Immature natural killer cell (primary cell): ENCODE results near the gene VAMP3. TPM values are rescaled to one million over a fixed set of nuclear protein-coding genes. Genes with fewer than 3 reads are reported as not detected.

Experiments used
- DNase-seq, 3 donors: peaks; one replicate each; pipeline ENCODE4 v3.0.0; 2022; ENCODE audit warnings: mixed read lengths in 1 of 3
- H3K27ac Mint-ChIP-seq, 6 donors: one replicate each; pipeline ENCODE4 v1.8.0; 2020; ENCODE audit warnings: mixed read lengths in 6 of 6, mild to moderate bottlenecking in 5 of 6, inconsistent platforms in 4 of 6, moderate library complexity in 3 of 6
- H3K27me3 Mint-ChIP-seq, 3 donors: one replicate each; pipeline ENCODE4 v1.8.0; 2020 to 2021; ENCODE audit warnings: low read depth in 3 of 3, mild to moderate bottlenecking in 3 of 3, mixed read lengths in 3 of 3, moderate library complexity in 3 of 3, inconsistent platforms in 1 of 3
- H3K36me3 Mint-ChIP-seq, 3 donors: one replicate each; pipeline ENCODE4 v1.8.0; 2020; ENCODE audit warnings: mixed read lengths in 3 of 3, inconsistent platforms in 2 of 3, mild to moderate bottlenecking in 2 of 3
- H3K4me1 Mint-ChIP-seq, 2 donors: one replicate each; pipeline ENCODE4 v1.8.0; 2020; ENCODE audit warnings: inconsistent platforms in 2 of 2, mild to moderate bottlenecking in 2 of 2, mixed read lengths in 2 of 2, moderate library complexity in 1 of 2
- H3K4me3 Mint-ChIP-seq, 5 donors: one replicate each; pipeline ENCODE4 v1.8.0; 2020; ENCODE audit warnings: mild to moderate bottlenecking in 5 of 5, mixed read lengths in 5 of 5, inconsistent platforms in 3 of 5, moderate library complexity in 3 of 5
- H3K9me3 Mint-ChIP-seq, 6 donors: one replicate each; pipeline ENCODE4 v1.8.0; 2020; ENCODE audit warnings: mild to moderate bottlenecking in 6 of 6, mixed read lengths in 6 of 6, inconsistent platforms in 4 of 6, moderate library complexity in 3 of 6
- polyA plus RNA-seq, 3 donors: library from polyadenylated mRNA; unstranded; fragments of 300-500 nt; fragmentation: Illumina TruSeq; gene quantifications; one replicate each; pipeline ENCODE4 v1.2.3, GENCODE V29; 2021

Gene VAMP3
- polyA plus RNA-seq, 3 donors from 2014 or later = 42.1 to 57.9 (median 51.5) TPM

GRCh38 chr1:7751174-7751573 lies 19.9 kb upstream of the VAMP3 start:
- no peak for DNase-seq
- H3K4me1 Mint-ChIP-seq = peaks cover 19 to 21% of the 10 kb centered on the region in 2 donors
- H3K36me3 Mint-ChIP-seq = no peaks in the 10 kb centered on the region
- peaks cover 0 to 23% (median 0%) of the 10 kb centered on the region in 3 donors for H3K27me3 Mint-ChIP-seq
- no peaks in the 10 kb centered on the region for H3K9me3 Mint-ChIP-seq
- H3K4me3 Mint-ChIP-seq = no peak overlapping the region
- no peak overlapping the region for H3K27ac Mint-ChIP-seq

- peaks cover 0 to 24% (median 0%) of the 10 kb centered on the region in 3 donors for H3K27me3 Mint-ChIP-seq
- peaks cover 19 to 21% of the 10 kb centered on the region in 2 donors for H3K4me1 Mint-ChIP-seq
- peak; percentile 32 to 46 (median 37) for DNase-seq
- peak overlapping the region; percentile 16 to 66 (median 32) for H3K4me3 Mint-ChIP-seq
- peak overlapping the region in 1 of 6 donors; percentile 17 for H3K27ac Mint-ChIP-seq
- H3K36me3 Mint-ChIP-seq = no peaks in the 10 kb centered on the region
- H3K9me3 Mint-ChIP-seq = no peaks in the 10 kb centered on the region
Measured at GRCh38 chr1:7752512-7753417, 18.3 kb upstream of the VAMP3 start.

DNA sequence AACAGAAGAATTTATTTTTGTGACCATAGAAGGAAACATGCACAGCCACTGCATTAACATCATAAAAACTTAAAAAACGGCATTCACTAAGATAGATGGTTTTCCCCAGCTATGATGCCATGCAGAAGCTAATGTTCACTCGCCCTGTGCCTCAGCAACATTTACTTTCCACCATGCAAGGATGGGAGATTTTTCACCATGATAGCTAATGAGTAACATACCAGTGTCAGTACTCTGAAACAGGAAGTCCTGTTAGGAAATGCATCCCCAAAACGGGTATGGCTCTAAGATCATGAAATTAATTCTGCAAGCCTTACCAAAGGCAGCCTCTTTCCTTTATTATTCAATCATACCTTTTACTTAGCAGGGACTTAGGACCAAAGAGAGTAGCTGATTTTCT lies 17.5 kb upstream of the VAMP3 start:
- Mint-ChIP-seq H3K27ac (peak overlapping the region in 2 of 6 donors; percentile 45 to 63), H3K4me1 (peaks cover 19 to 21% of the 10 kb centered on the region in 2 donors), H3K4me3 (peak overlapping the region in 1 of 5 donors; percentile 55), H3K36me3 (no peaks in the 10 kb centered on the region), H3K9me3 (no peaks in the 10 kb centered on the region), H3K27me3 (peaks cover 0 to 23% (median 0%) of the 10 kb centered on the region in 3 donors)
- DNase-seq = no peak

DNA sequence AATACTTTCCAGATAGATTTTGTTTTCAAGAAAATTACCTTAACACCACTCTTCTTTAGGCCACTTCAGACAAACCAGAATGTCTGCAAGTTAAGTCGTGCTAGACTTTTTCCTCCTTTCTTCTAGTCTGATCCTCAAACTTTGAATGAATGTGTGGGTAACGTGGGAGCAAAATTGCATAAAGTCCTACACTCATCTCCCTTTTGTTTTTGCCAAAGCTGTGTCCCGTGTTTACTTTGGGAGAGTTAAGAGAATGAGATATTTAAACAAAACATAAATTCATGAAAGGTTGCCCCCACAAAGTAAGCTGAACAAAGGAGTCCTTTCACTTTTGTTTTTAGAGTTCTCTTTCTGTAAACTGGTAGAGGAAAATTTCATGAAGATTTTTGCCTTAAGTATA lies 16.9 kb upstream of the VAMP3 start:
- H3K4me1 Mint-ChIP-seq = peaks cover 19 to 21% of the 10 kb centered on the region in 2 donors
- H3K27ac Mint-ChIP-seq = peak overlapping the region in 5 of 6 donors; percentile 4 to 76 (median 45)
- no peaks in the 10 kb centered on the region for H3K36me3 Mint-ChIP-seq
- peak overlapping the region in 4 of 5 donors; percentile 12 to 55 (median 49) for H3K4me3 Mint-ChIP-seq
- H3K9me3 Mint-ChIP-seq = no peaks in the 10 kb centered on the region
- no peak for DNase-seq
- H3K27me3 Mint-ChIP-seq = peaks cover 0 to 26% (median under 1%) of the 10 kb centered on the region in 3 donors

DNA sequence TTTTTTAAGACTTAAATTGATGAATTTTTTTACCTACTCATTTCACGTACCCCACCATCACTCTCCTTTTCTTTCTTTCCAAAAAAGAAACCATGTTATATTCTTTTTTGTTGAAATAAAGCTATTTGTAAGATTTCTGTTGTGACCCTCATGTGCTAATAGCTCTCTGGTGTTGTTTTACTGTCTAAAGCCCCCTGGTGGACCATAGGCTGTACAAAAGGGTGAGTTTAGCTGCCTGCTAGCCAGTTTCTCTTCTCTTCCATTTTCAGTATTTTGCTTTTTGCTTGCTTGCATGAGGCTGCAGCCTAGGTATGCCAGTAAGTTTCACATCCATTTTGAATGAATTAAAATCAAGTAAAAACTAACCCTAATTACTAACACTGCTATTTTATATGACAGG lies 15.6 kb upstream of the VAMP3 start:
- H3K9me3 Mint-ChIP-seq = no peaks in the 10 kb centered on the region
- no peaks in the 10 kb centered on the region for H3K36me3 Mint-ChIP-seq
- H3K4me3 Mint-ChIP-seq = no peak overlapping the region
- H3K4me1 Mint-ChIP-seq = peaks cover 19 to 21% of the 10 kb centered on the region in 2 donors
- H3K27ac Mint-ChIP-seq = no peak overlapping the region
- peaks cover 0 to 23% (median 2%) of the 10 kb centered on the region in 3 donors for H3K27me3 Mint-ChIP-seq
- no peak for DNase-seq

DNA sequence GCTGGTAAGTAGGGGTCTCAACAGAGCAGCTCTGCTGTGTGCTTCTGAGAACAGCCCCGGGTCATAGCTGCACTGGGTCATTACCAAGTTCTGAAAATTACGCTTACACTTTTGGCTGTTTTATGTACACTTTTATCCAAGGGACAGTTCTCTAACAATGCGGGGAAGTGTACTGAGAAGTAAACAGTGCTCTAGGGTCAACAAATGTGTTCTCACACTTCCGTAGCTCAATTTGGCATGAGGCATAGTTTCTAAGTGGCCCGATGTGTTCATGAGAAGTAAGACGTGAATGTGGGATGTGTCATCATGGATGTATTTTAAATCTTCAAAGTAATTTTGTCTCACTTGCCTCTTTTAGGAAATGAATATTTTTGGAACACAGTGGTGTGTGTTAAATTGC lies 10.9 kb upstream of the VAMP3 start:
- Mint-ChIP-seq H3K4me1 (no peaks in the 10 kb centered on the region), H3K27ac (no peak overlapping the region), H3K9me3 (no peaks in the 10 kb centered on the region), H3K4me3 (no peak overlapping the region), H3K27me3 (peaks cover 2 to 16% (median 6%) of the 10 kb centered on the region in 3 donors), H3K36me3 (no peaks in the 10 kb centered on the region)
- DNase-seq = no peak

GRCh38 chr1:7761103-7761502 lies 10.0 kb upstream of the VAMP3 start:
- Mint-ChIP-seq H3K4me1 (no peaks in the 10 kb centered on the region), H3K36me3 (no peaks in the 10 kb centered on the region), H3K4me3 (no peak overlapping the region), H3K27ac (no peak overlapping the region), H3K9me3 (no peaks in the 10 kb centered on the region), H3K27me3 (peaks cover 2 to 16% (median 6%) of the 10 kb centered on the region in 3 donors)
- DNase-seq = no peak

GRCh38 chr1:7767176-7767575 lies 3.9 kb upstream of the VAMP3 start:
- Mint-ChIP-seq H3K27ac (no peak overlapping the region), H3K4me1 (peaks cover 13 to 17% of the 10 kb centered on the region in 2 donors), H3K9me3 (no peaks in the 10 kb centered on the region), H3K36me3 (no peaks in the 10 kb centered on the region), H3K27me3 (peaks cover 0 to 7% (median 2%) of the 10 kb centered on the region in 3 donors), H3K4me3 (no peak overlapping the region)
- no peak for DNase-seq

DNA sequence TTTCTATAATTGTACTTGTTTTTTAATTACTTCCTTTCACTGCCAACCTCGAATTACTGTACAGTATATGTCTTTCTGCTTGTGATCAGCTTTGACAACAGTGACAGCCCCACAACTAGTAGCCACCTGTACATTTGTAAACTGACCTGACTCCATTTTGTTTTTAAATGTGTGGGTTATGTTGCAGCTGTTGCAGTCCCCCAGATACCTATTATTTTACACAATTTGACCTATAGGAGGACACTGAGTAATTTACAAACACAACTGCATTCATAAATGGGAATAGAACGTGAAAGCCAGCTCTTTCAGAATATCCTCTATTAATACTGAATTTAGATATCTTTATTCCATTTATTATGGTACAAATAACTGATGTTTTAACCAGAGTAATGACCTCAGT lies 2.5 kb upstream of the VAMP3 start:
- DNase-seq = no peak
- Mint-ChIP-seq H3K4me1 (peaks cover 27 to 30% of the 10 kb centered on the region in 2 donors), H3K4me3 (no peak overlapping the region), H3K27ac (no peak overlapping the region), H3K27me3 (peaks cover 0 to 2% (median under 1%) of the 10 kb centered on the region in 3 donors), H3K9me3 (no peaks in the 10 kb centered on the region), H3K36me3 (peaks cover 0 to 7% (median 4%) of the 10 kb centered on the region in 3 donors)

- H3K36me3 Mint-ChIP-seq = peaks cover 6 to 14% (median 9%) of the 10 kb centered on the region in 3 donors
- H3K4me3 Mint-ChIP-seq = peak overlapping the region; percentile 3 to 66 (median 42)
- no peak for DNase-seq
- peaks cover 0 to 2% (median 0%) of the 10 kb centered on the region in 3 donors for H3K27me3 Mint-ChIP-seq
- H3K27ac Mint-ChIP-seq = peak overlapping the region in 2 of 6 donors; percentile 36 to 84
- no peaks in the 10 kb centered on the region for H3K9me3 Mint-ChIP-seq
- peaks cover 36 to 39% of the 10 kb centered on the region in 2 donors for H3K4me1 Mint-ChIP-seq
Measured at GRCh38 chr1:7769673-7770412, 1.3 kb upstream of the VAMP3 start.

- Mint-ChIP-seq H3K4me3 (peak overlapping the region; percentile 84 to 89 (median 86)), H3K9me3 (no peaks in the 10 kb centered on the region), H3K36me3 (peaks cover 6 to 14% (median 14%) of the 10 kb centered on the region in 3 donors), H3K27ac (peak overlapping the region; percentile 53 to 89 (median 86)), H3K4me1 (peaks cover 36 to 46% of the 10 kb centered on the region in 2 donors), H3K27me3 (peaks cover 0 to 2% (median 0%) of the 10 kb centered on the region in 3 donors)
- DNase-seq = no peak
Measured at GRCh38 chr1:7770669-7770996, 463 bp upstream of the VAMP3 start.

DNA sequence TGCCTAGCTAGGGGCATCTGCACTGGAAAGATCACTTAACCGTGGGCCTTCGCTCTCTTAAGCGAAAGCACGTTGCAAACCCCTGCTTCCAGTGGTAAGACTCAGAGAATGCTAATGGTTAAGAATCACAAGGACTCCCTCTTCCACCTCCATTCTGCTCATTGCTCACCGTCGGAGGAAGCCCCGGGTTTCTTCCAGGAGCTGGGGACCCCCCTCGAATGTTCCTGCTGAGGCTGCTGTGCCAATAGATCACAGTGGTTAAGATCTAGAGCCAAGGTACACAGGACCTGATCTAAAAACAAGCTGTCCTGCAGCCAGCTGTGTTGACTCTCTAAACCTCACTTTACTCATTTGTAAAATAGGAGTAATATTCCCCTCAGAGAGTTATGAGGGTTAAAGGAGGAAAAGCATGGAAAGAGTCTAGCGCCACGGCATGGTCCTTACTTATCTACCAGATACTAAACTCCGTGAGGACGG lies 765 bp downstream of the VAMP3 start:
- peaks cover 38 to 52% of the 10 kb centered on the region in 2 donors for H3K4me1 Mint-ChIP-seq
- DNase-seq = no peak
- peaks cover 11 to 21% (median 20%) of the 10 kb centered on the region in 3 donors for H3K36me3 Mint-ChIP-seq
- H3K27me3 Mint-ChIP-seq = peaks cover 0 to 2% (median 0%) of the 10 kb centered on the region in 3 donors
- peak overlapping the region; percentile 85 to 93 (median 87) for H3K4me3 Mint-ChIP-seq
- H3K27ac Mint-ChIP-seq = peak overlapping the region; percentile 84 to 89 (median 86)
- H3K9me3 Mint-ChIP-seq = no peaks in the 10 kb centered on the region

- no peak for DNase-seq
- no peak overlapping the region for H3K27ac Mint-ChIP-seq
Measured at GRCh38 chr1:7777591-7777990, 6.5 kb downstream of the VAMP3 start.

More at GRCh38 chr1:7777591-7777990, 6.5 kb downstream of the VAMP3 start:
- Mint-ChIP-seq H3K36me3 (peaks cover 17 to 36% (median 24%) of the 10 kb centered on the region in 3 donors), H3K9me3 (no peaks in the 10 kb centered on the region), H3K27me3 (peaks cover 0 to 3% (median 0%) of the 10 kb centered on the region in 3 donors), H3K4me3 (no peak overlapping the region), H3K4me1 (peaks cover 34 to 59% of the 10 kb centered on the region in 2 donors)
